H9 (cell line): ENCODE data around the gene RAB3C. TPM values are rescaled to one million over a fixed set of nuclear protein-coding genes. Genes with fewer than 3 reads are reported as not detected.

Source experiments
- DNase-seq: peaks from one replicate; pipeline ENCODE4 v3.0.0-alpha.2; 2017
- H2AFZ ChIP-seq: one replicate; pipeline ENCODE4 v1.6.1; 2013; ENCODE audit warnings: mild to moderate bottlenecking, low read length, control low read depth, moderate library complexity
- H2AK5ac ChIP-seq: 2 replicates; pipeline ENCODE4 v1.6.1; 2013; ENCODE audit warnings: low read length, control low read depth, mixed read lengths; ENCODE audit not compliant: insufficient read length
- H2BK120ac ChIP-seq: one replicate; pipeline ENCODE4 v1.6.1; 2013; ENCODE audit warnings: low read depth, mild to moderate bottlenecking, low read length, control low read depth, inconsistent platforms; ENCODE audit not compliant: poor library complexity, severe bottlenecking
- H2BK12ac ChIP-seq: 2 replicates; pipeline ENCODE4 v1.6.1; 2013; ENCODE audit warnings: low read length, control low read depth, mixed read lengths, low read depth; ENCODE audit not compliant: insufficient read length
- H2BK15ac ChIP-seq: 2 replicates; pipeline ENCODE4 v1.6.1; 2013; ENCODE audit warnings: low read depth, low read length, control low read depth
- H2BK20ac ChIP-seq: one replicate; pipeline ENCODE4 v1.6.1; 2013; ENCODE audit warnings: low read depth, mild to moderate bottlenecking, low read length, control low read depth, inconsistent platforms; ENCODE audit not compliant: poor library complexity, severe bottlenecking
- H2BK5ac ChIP-seq: 2 replicates; pipeline ENCODE4 v1.6.1; 2013; ENCODE audit warnings: low read length, control low read depth, mixed read lengths; ENCODE audit not compliant: insufficient read length
- H3K14ac ChIP-seq: 2 replicates; pipeline ENCODE4 v1.6.1; 2013; ENCODE audit warnings: low read length, control low read depth; ENCODE audit not compliant: insufficient read depth
- H3K18ac ChIP-seq: 2 replicates; pipeline ENCODE4 v1.6.1; 2013; ENCODE audit warnings: low read depth, mild to moderate bottlenecking, mixed read lengths, low read length, control low read depth; ENCODE audit not compliant: insufficient read length
- H3K23ac ChIP-seq: 2 replicates; pipeline ENCODE4 v1.6.1; 2013; ENCODE audit warnings: low read length, control low read depth, mixed read lengths, low read depth; ENCODE audit not compliant: insufficient read length
- H3K23me2 ChIP-seq: 2 replicates; pipeline ENCODE4 v1.6.1; 2013; ENCODE audit warnings: low read depth, mild to moderate bottlenecking, mixed read lengths, low read length, control low read depth; ENCODE audit not compliant: insufficient read length, poor library complexity, severe bottlenecking
- H3K27ac ChIP-seq: 2 replicates; pipeline ENCODE4 v1.5.1; 2013; ENCODE audit warnings: low read length, control low read depth, mixed read lengths, low read depth; ENCODE audit not compliant: insufficient read length
- H3K27me3 ChIP-seq: 2 replicates; pipeline ENCODE4 v1.6.1; 2013; ENCODE audit warnings: low read length, control low read depth, inconsistent platforms; ENCODE audit not compliant: insufficient read depth
- H3K4ac ChIP-seq: 2 replicates; pipeline ENCODE4 v1.6.1; 2013; ENCODE audit warnings: low read depth, mild to moderate bottlenecking, control low read depth, inconsistent platforms, low read length, moderate library complexity
- H3K4me1 ChIP-seq: 2 replicates; pipeline ENCODE4 v1.6.1; 2013; ENCODE audit warnings: low read length, control low read depth, inconsistent platforms; ENCODE audit not compliant: insufficient read depth
- H3K4me2 ChIP-seq: 2 replicates; pipeline ENCODE4 v1.6.1; 2013; ENCODE audit warnings: low read length, control low read depth, mixed read lengths; ENCODE audit not compliant: insufficient read length, insufficient read depth
- H3K56ac ChIP-seq: 2 replicates; pipeline ENCODE4 v1.6.1; 2013; ENCODE audit warnings: low read depth, mild to moderate bottlenecking, mixed read lengths, low read length, control low read depth; ENCODE audit not compliant: insufficient read length
- H3K79me1 ChIP-seq: 2 replicates; pipeline ENCODE4 v1.6.1; 2013; ENCODE audit warnings: low read depth, mild to moderate bottlenecking, moderate library complexity, low read length, control low read depth, inconsistent platforms; ENCODE audit not compliant: insufficient read depth, poor library complexity, severe bottlenecking
- H3K79me2 ChIP-seq: 2 replicates; pipeline ENCODE4 v1.6.1; 2013; ENCODE audit warnings: low read length, control low read depth, inconsistent platforms; ENCODE audit not compliant: insufficient read depth
- H3K9ac ChIP-seq: 2 replicates; pipeline ENCODE4 v1.6.1; 2013; ENCODE audit warnings: low read length, control low read depth, mixed read lengths; ENCODE audit not compliant: insufficient read length; ENCODE audit errors: extremely low read depth
- H3K9me3 ChIP-seq: one replicate; pipeline ENCODE4 v1.6.1; 2013; ENCODE audit warnings: low read depth, low read length, inconsistent platforms; ENCODE audit not compliant: control insufficient read depth
- H3T11ph ChIP-seq: one replicate; pipeline ENCODE4 v1.6.1; 2013; ENCODE audit warnings: mild to moderate bottlenecking, low read length, control low read depth, inconsistent platforms
- H4K20me1 ChIP-seq: one replicate; pipeline ENCODE4 v1.6.1; 2013; ENCODE audit not compliant: control insufficient read depth, insufficient read length, insufficient read depth
- H4K5ac ChIP-seq: 2 replicates; pipeline ENCODE4 v1.6.1; 2013; ENCODE audit warnings: low read depth, mild to moderate bottlenecking, mixed read lengths, low read length, control low read depth; ENCODE audit not compliant: insufficient read length
- H4K8ac ChIP-seq: replicated peaks from 2 replicates; pipeline ENCODE4 v1.6.1; 2013; ENCODE audit warnings: low read length, control low read depth, mixed read lengths, low read depth; ENCODE audit not compliant: insufficient read length
- H4K91ac ChIP-seq: 2 replicates; pipeline ENCODE4 v1.6.1; 2013; ENCODE audit warnings: low read depth, mild to moderate bottlenecking, moderate library complexity, mixed read lengths, low read length, control low read depth; ENCODE audit not compliant: insufficient read length
- H3K27ac Mint-ChIP-seq, 3 experiments: 2 replicates in 2 of 3; 3 replicates in 1 of 3; pipeline ENCODE4 v1.8.0; 2020 to 2021; ENCODE audit warnings: mixed read lengths in 3 of 3, mild to moderate bottlenecking in 1 of 3, moderate library complexity in 1 of 3
- H3K27me3 Mint-ChIP-seq: 2 replicates; pipeline ENCODE4 v1.8.0; 2021; ENCODE audit warnings: low read depth, mild to moderate bottlenecking, moderate library complexity, mixed read lengths
- H3K36me3 Mint-ChIP-seq, 3 experiments: 2 replicates in 2 of 3; 3 replicates in 1 of 3; pipeline ENCODE4 v1.8.0; 2020 to 2021; ENCODE audit warnings: low read depth in 3 of 3, mixed read lengths in 3 of 3; ENCODE audit not compliant: insufficient read depth in 1 of 3
- H3K4me1 Mint-ChIP-seq, 2 experiments: 2 replicates each; pipeline ENCODE4 v1.8.0; 2020; ENCODE audit warnings: mixed read lengths in 2 of 2
- H3K4me3 Mint-ChIP-seq, 2 experiments: 2 replicates in 1 of 2; 3 replicates in 1 of 2; pipeline ENCODE4 v1.8.0; 2020 to 2021; ENCODE audit warnings: mild to moderate bottlenecking in 2 of 2, mixed read lengths in 2 of 2, moderate library complexity in 1 of 2
- H3K9me3 Mint-ChIP-seq, 2 experiments: 2 replicates in 1 of 2; 3 replicates in 1 of 2; pipeline ENCODE4 v1.8.0; 2020; ENCODE audit warnings: mild to moderate bottlenecking in 2 of 2, mixed read lengths in 2 of 2, moderate library complexity in 1 of 2
- WGBS: extraction: QIAGEN DNeasy Blood & Tissue Kit; methylation state at CpG from one replicate; pipeline ENCODE4 v1.1.7; 2013; ENCODE audit warnings: missing lambda C conversion rate, low lambda C conversion rate, mixed read lengths; ENCODE audit not compliant: insufficient read length; ENCODE audit errors: extremely low coverage; 5-methylcytosine and 5-hydroxymethylcytosine counted together
- total RNA-seq: library from RNA; stranded (reverse); gene quantifications from 2 replicates; pipeline ENCODE4 v1.2.1, GENCODE V29; 2021
- TF ChIP-seq, protein P1 (sequence below): fragments of 200-600 bp; sonication (generic); conservative IDR thresholded peaks from 3 replicates; pipeline ENCODE4 v1.8.0; 2021; ENCODE audit warnings: antibody characterized with exemption, mild to moderate bottlenecking

The RAB3C gene
- total RNA-seq, 1 experiment from 2014 or later, result 16.3 TPM

DNA sequence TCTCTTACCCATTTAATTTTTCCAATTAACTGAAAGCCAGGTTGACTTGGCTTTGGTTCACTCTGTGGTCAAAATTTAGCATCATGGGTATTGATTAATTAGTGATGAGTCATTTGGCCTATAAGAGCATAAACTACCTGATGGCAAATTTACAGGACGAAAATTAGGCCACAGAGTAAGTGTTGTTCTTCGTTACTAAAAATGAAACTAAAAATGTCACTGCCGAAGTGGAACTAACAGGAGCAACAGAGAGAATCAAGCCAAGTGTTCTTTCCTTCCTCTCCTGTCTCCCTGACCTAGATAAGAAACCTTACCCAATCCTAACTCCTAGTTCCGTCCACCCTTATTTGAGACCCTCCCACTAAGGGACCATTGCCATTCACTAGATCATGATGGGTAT is 176.9 kb downstream of the RAB3C start:
- TF ChIP-seq, protein P1, sequence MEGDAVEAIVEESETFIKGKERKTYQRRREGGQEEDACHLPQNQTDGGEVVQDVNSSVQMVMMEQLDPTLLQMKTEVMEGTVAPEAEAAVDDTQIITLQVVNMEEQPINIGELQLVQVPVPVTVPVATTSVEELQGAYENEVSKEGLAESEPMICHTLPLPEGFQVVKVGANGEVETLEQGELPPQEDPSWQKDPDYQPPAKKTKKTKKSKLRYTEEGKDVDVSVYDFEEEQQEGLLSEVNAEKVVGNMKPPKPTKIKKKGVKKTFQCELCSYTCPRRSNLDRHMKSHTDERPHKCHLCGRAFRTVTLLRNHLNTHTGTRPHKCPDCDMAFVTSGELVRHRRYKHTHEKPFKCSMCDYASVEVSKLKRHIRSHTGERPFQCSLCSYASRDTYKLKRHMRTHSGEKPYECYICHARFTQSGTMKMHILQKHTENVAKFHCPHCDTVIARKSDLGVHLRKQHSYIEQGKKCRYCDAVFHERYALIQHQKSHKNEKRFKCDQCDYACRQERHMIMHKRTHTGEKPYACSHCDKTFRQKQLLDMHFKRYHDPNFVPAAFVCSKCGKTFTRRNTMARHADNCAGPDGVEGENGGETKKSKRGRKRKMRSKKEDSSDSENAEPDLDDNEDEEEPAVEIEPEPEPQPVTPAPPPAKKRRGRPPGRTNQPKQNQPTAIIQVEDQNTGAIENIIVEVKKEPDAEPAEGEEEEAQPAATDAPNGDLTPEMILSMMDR, result no peak
- H3K9me3 ChIP-seq, result no peaks in the 10 kb centered on the region
- H3K27me3 Mint-ChIP-seq, result no peaks in the 10 kb centered on the region
- no peak overlapping the region for H3K4me2 ChIP-seq
- H3T11ph ChIP-seq, result no peak overlapping the region
- no peak overlapping the region for H3K18ac ChIP-seq
- no peak overlapping the region for H2BK120ac ChIP-seq
- H4K20me1 ChIP-seq, result no peaks in the 10 kb centered on the region
- H2AK5ac ChIP-seq, result no peak overlapping the region
- WGBS, result no CpG with 5 or more reads among the region's 4 CpGs
- H4K8ac ChIP-seq, result no peak overlapping the region
- no peaks in the 10 kb centered on the region for H3K23me2 ChIP-seq
- no peak overlapping the region for H3K4me3 Mint-ChIP-seq
- H2BK5ac ChIP-seq, result no peak overlapping the region
- H3K4me1 Mint-ChIP-seq, result no peaks in the 10 kb centered on the region
- DNase-seq, result no peak
- no peak overlapping the region for H2AFZ ChIP-seq
- H3K14ac ChIP-seq, result no peak overlapping the region
- H3K79me2 ChIP-seq, result no peaks in the 10 kb centered on the region
- H2BK15ac ChIP-seq, result no peak overlapping the region
- H3K9me3 Mint-ChIP-seq, result no peaks in the 10 kb centered on the region
- H3K9ac ChIP-seq, result no peak overlapping the region
- no peak overlapping the region for H3K27ac ChIP-seq
- no peak overlapping the region for H2BK12ac ChIP-seq
- no peak overlapping the region for H3K23ac ChIP-seq
- no peaks in the 10 kb centered on the region for H3K4me1 ChIP-seq
- no peak overlapping the region for H3K56ac ChIP-seq
- no peak overlapping the region for H2BK20ac ChIP-seq
- H3K36me3 Mint-ChIP-seq, result no peaks in the 10 kb centered on the region
- no peaks in the 10 kb centered on the region for H3K79me1 ChIP-seq
- H4K91ac ChIP-seq, result no peak overlapping the region
- no peak overlapping the region for H3K27ac Mint-ChIP-seq
- H3K27me3 ChIP-seq, result no peaks in the 10 kb centered on the region
- no peak overlapping the region for H4K5ac ChIP-seq
- H3K4ac ChIP-seq, result no peak overlapping the region
